HG03439 (cell line): Measurements from ENCODE around the gene ARL4A.
"Not testable (repeated sequence)": the region's sequence is repeated elsewhere in the genome, so short reads cannot be mapped to it uniquely, and the experiment has no call there.

Experiments used
- ATAC-seq: cut with Tn5 transposase; IDR thresholded peaks from one replicate; pipeline ENCODE4 v1.9.1; 2021; ENCODE audit warnings: mild to moderate bottlenecking, moderate library complexity; ENCODE audit not compliant: unreplicated experiment

ARL4A gene, protein sequence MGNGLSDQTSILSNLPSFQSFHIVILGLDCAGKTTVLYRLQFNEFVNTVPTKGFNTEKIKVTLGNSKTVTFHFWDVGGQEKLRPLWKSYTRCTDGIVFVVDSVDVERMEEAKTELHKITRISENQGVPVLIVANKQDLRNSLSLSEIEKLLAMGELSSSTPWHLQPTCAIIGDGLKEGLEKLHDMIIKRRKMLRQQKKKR

GRCh38 chr7:12686891-12687717 is at the start of gene ARL4A:
Gene ARL4A, plus strand, starts transcription at chr7:12687633. Its CDS starts 622 bp downstream, at chr7:12688255.
- ATAC-seq, result peak; percentile 83

- ATAC-seq, result peak; percentile 40
These were observed 49.4 kb upstream of the ARL4A start for GRCh38 chr7:12637819-12638592.

GRCh38 chr7:12638851-12639456 is 48.5 kb upstream of the ARL4A start:
- ATAC-seq, result peak; percentile 48

DNA sequence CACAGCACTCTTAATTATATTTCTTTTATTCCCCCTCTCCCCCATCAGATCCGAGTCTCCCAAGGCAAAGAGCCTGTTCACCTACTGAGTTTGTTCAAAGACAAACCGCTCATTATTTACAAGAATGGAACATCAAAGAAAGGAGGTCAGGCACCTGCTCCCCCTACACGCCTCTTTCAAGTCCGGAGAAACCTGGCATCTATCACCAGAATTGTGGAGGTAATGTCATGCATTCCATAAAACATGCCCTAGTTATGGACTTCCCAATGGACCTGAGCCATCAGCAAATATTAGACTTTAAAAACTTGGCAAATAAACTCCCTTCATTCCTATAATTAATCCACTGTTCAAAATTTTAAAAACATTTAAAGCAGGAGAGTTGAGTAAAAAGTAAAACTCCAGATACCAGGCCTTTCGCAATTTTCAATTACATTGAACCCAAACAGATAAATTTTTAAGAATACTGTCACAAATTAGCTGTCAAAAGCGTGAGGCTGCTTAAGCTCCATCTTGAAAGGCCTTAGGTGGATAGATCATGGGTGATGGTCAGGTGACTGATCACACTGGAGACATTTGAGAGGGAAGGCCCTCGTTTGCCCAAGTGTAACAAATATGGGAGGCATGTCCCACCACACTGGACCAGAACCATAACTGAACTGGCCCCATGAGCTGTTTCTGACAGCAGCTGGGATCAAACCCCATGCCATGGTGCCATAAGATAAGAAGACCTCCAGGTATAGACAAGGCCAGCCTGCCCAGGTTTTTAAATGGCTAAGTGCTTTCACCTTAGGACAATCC is 46.9 kb upstream of the ARL4A start:
- ATAC-seq, result no peak

DNA sequence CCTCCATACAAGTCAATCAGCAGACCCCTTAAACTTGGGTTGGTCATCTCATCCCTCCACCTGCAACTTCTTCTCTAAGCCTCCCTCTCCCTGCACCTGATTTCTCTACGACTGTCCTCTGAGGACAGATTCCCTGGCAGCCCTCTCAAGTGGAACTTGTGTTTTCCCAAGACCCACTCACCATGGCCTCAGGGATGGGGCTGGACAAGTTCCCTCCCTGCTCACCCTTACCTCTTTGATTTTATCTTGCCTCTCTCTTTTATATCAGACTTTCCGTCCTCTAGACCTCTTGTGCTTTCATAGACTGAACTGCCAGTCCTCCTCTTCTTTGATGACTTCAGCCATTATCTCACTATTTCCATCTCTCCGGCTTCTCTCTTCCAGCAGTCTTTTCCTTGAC is 46.2 kb upstream of the ARL4A start:
- no peak for ATAC-seq

DNA sequence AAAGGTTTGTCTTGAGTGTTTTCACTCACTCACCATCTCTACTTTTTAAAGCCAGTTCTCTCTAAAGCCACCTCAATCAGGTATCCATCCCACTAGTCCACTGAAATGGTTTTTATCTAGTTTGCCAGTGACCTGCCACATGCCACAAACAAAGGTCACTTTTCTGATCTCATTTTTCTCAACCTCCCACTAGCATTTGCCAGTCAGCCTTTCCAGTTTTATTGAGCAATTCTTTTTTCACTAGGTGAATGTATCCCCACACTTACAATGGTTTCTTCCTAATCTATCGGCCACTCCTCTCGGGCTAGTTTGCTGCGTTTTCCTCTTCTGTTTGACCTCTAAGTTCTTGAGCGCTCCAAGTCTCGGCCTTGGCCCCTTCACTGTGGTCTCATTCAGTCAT is 44.9 kb upstream of the ARL4A start:
- no peak for ATAC-seq

DNA sequence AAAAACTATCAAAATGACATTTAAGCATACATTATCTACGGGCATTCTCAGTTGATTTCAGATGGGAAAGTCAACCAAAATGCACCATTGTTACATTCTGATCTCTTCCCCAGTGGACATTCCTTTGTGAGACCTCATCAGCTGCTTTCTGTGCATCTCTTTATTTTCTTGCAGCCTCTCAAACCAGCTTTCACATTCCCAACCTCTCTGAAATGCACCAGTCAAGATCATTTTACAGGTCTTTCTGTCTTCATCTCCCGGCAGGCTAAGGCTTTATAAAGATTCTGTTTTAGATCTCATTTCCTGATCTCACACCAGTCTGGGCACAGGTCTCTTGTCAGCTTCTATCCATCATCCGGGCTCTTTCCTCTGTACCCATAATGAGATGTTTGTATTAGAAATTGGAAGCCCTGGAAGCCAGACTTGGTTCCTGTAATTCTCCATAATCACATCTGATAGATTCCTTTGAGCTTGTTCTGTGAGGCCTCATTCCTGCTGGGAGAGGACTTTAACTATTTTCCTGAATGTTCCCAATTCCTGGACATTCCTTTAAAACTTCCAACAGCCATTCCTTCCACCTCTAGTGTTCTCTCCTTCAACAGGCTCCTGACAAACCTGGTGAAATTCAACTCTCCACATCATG is 44.3 kb upstream of the ARL4A start:
- no peak for ATAC-seq

DNA sequence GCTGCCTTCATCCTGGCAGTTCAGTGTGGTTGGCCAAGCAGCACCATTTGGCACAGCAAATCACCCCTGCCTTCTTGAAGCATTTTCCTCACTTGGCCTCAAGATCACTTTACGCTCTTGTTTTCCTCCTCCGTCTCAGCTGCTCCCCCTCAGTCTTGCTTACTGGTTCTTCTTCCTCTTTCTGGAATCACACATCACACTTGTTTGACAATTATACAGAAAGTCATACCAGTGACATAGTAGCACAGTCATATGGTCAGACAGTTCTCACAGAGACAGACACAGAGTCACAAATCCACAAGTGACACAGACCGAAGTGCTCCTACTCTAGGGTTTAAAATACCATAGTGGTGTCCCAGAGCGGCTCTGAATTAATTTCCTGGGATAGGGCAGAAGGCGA is 43.8 kb upstream of the ARL4A start:
- ATAC-seq, result no peak

GRCh38 chr7:12645212-12645611 is 42.2 kb upstream of the ARL4A start:
- ATAC-seq, result not testable (repeated sequence)

DNA sequence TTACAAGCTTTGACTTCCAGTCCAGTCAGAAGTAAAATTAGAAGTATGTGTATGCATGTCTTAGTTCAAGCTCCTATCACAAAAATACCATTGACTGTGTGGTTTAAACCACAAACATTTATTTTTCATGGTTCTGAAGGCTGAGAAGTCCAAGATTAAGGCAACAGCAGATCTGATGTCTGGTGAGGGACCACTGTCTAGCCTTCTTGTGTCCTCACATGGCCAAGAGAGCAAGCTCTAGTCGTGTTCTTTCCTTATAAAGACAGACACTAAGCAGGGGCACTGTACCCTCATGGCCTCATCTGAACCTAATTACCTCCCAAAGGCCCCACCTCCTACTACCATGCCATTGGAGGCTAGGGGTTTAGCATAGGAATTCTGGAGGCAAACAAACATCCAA is 41.3 kb upstream of the ARL4A start:
- no peak for ATAC-seq

DNA sequence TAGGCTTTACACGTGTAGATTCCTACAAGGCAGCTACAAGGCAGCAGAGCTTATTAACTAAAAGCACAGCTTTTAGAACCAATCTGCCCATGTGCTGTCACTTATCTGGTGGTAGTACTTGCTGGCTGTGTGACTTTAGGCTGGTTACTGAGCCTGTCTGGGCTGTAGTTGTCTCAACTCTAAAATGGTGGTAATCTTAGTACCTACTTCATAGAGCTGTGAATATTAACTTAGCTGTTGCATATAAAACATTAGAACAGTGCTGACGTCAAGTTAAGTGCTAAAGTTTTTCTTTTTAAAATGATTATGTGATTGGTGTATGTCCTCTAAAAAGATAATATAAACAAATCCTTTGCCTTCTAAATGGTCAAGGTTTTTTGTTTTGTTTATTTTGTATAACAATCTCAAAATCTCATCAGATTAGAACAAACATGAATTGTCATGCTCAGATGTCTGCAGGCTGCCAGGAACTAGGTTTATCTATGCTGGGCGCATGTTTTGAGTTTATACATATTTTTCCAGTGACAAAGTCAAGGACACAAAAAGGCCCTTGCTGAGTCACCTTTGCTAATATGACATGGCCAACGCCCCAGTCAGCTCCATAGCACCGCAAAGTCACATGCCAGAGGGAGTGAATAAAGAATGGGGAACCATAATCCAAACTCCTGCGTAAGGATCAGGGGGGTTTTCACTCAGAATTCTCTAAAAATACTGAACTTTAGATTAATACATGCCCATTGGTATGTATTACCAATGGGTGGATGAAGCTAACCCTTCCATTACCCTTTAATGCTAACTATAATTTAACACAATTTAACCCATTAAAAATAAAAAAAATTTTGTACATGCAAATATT is 39.8 kb upstream of the ARL4A start:
- no peak for ATAC-seq

- ATAC-seq, result no peak
These were observed 38.6 kb upstream of the ARL4A start for GRCh38 chr7:12648704-12649261.

GRCh38 chr7:12649348-12649747 is 38.1 kb upstream of the ARL4A start:
- no peak for ATAC-seq

DNA sequence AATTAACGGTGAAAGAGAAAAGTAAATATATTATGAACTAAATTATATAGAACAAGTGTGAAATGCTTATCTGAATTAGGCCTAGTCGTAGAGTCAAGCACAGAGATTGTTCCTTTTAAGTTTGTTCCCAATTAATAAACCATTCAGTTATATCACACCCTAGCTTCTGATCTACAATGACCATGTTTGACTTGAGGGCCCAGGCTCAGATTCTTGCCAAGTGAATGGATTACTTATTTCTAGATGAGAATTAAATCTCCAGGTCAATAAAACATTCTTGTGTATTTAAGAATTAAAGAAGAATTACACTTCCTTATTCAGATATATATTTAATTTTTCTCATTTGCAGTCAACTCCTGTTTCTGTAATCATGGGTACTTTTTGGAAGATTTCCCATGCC is 37.4 kb upstream of the ARL4A start:
- ATAC-seq, result no peak

GRCh38 chr7:12653110-12653509 is 34.3 kb upstream of the ARL4A start:
- no peak for ATAC-seq

- no peak for ATAC-seq
These were observed 33.9 kb upstream of the ARL4A start for GRCh38 chr7:12653518-12653917.

- no peak for ATAC-seq
These were observed 32.3 kb upstream of the ARL4A start for GRCh38 chr7:12655161-12655560.

GRCh38 chr7:12660423-12660822 is 27.0 kb upstream of the ARL4A start:
- not testable (repeated sequence) for ATAC-seq

DNA sequence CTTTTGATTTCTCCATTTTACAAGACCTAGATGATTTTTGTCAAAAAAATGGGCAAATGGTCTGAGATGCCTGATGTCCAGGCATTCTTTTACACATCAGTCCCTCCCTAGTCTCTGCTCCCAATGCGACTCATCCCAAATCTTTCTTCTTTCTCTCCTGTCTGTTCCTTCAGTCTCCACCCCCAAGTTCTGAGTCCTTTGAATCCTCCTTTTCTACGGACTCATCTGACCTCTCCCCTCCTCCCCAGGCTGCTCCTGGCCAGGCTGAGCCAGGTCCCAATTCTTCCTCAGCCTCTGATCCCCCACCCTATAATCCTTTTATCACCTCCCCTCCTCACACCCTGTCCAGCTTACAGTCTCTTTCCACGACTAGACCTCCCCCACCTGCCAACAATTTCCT is 26.4 kb upstream of the ARL4A start:
- ATAC-seq, result not testable (repeated sequence)
